LHCN-M2 (cell line): ENCODE measurements around the gene AHRR. TPM values are rescaled to one million over a fixed set of nuclear protein-coding genes. Genes with fewer than 3 reads are reported as not detected.

Experiments
- DNase-seq: peaks from one replicate; pipeline ENCODE4 v3.0.0-alpha.2; 2012; ENCODE audit warnings: low read depth
- total RNA-seq: library from RNA; depleted of rRNA; stranded (reverse); fragments of >200 nt; gene quantifications from 2 replicates; pipeline ENCODE4 v1.2.3, GENCODE V29; 2014

AHRR gene
- total RNA-seq, 1 experiment from 2014 or later, result 52.0 TPM

GRCh38 chr5:442335-443238 lies 121.1 kb downstream of the AHRR start, which contains the start of gene EXOC3:
Gene EXOC3, plus strand, starts transcription at chr5:443176. Its CDS starts 3,030 bp downstream, at chr5:446206.
- peak; percentile 59 for DNase-seq

- DNase-seq, result no peak
Observed at GRCh38 chr5:443239-444151, 122.0 kb downstream of the AHRR start.

- DNase-seq, result no peak
Observed at GRCh38 chr5:444226-444625, 122.7 kb downstream of the AHRR start.

DNA sequence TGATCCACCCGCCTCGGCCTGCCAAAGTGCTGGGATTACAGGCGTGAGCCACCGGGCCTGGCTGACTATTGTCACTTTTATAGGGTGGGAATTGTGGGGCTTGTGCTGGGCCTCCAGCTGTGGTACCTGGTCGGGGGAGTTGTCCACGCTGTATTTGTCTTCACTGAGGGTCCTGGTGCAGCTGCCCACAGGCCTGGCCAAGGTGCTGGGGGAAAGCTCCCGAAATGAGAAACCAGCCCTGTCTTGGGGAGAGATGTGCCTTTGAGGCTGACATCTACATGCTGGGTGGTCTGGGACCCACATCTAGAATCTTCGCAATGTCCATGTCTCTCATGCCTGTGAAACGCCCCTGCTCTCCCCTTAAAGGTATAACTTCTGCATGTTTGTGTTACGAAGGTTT lies 124.1 kb downstream of the AHRR start:
- no peak for DNase-seq

DNA sequence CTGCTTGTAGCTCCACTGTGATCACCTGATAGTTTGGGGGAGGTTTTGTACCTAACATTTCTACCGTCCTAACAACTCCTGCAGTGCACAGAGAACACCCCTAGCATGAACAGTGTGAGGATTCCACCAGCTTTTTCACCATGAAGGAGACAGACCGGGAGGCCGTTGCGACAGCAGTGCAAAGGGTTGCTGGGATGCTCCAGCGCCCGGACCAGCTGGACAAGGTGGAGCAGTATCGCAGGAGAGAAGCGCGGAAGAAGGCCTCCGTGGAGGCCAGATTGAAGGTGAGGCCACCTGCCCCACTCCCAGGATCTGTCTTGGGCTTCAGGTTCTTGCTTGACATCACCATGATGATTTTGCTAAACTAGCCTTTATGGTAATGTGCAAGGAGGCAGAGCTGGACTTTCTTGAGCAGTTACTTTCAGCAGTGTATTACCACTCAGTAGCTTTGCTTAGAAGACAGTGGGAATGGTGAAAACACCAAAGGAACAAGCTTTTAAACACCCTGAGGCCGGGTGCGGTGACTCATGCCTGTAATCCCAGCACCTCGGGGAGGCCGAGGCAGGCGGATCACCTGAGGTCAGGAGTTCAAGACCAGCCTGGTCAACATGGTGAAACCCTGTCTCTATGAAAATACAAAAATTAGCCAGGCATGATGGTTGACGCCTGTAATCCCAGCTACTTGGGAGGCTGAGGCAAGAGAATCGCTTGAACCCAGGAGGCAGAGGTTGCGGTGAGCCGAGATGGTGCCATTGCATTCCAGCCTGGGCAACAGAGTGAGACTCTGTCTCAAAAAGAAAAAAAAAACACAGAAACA lies 124.8 kb downstream of the AHRR start:
- DNase-seq, result no peak

GRCh38 chr5:446883-447263 lies 125.4 kb downstream of the AHRR start:
- peak; percentile 31 for DNase-seq

GRCh38 chr5:447501-447900 lies 126.0 kb downstream of the AHRR start:
- no peak for DNase-seq

DNA sequence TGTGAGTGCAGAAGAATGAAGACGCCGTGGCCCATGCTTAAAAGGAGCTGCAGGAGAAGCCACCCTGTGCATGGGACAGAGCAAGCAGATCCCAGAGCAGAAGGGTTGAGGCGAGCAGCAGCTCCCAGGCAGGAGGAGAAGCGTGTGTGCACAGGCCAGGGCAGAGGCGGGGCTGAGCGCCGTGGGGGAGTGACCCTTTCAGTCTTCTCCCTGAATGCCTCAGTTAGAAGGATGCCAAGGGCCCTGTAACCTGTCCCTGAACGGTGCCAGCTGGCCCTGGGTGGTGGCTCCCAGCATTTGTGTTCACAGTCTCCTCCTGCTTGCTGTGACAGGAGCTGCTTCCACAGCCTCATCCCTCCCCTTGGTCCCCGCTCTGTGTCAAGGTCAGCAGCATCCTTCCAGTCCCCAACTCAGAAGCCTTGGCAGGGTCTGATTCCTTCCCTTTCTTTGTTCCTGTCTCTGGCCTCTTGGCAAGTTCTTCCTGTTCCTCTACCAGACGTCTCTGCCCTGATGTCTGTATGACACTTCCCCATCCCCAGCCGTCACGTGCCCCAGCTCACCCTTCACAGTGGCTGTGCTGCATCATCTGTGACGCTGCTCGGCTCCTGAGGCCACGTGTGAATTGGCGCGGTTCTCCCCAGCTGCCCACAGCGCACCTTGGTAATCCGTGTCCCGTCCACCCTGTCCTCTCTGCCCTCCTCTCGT lies 126.7 kb downstream of the AHRR start:
- no peak for DNase-seq

GRCh38 chr5:448766-449090 lies 127.2 kb downstream of the AHRR start:
- no peak for DNase-seq

DNA sequence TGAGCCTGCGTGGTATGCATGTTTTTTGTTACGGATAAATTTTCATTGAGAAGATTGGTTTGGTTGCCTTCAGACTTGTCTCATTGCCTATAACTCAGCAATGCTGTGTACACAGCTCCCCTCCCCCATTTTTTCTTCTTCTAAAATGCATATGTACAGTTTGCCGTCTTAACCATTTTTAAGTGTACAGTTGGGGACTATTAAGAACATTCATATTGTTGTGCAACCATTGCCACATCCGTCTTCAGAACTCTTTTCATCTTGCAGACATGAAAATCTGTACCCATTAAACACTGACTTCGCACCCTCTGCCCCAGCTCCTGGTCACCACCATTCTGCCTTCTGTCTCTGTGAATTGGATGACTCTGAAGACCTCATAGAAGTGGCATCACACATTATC lies 127.6 kb downstream of the AHRR start:
- no peak for DNase-seq

- no peak for DNase-seq
Observed at GRCh38 chr5:451587-452458, 130.3 kb downstream of the AHRR start.

DNA sequence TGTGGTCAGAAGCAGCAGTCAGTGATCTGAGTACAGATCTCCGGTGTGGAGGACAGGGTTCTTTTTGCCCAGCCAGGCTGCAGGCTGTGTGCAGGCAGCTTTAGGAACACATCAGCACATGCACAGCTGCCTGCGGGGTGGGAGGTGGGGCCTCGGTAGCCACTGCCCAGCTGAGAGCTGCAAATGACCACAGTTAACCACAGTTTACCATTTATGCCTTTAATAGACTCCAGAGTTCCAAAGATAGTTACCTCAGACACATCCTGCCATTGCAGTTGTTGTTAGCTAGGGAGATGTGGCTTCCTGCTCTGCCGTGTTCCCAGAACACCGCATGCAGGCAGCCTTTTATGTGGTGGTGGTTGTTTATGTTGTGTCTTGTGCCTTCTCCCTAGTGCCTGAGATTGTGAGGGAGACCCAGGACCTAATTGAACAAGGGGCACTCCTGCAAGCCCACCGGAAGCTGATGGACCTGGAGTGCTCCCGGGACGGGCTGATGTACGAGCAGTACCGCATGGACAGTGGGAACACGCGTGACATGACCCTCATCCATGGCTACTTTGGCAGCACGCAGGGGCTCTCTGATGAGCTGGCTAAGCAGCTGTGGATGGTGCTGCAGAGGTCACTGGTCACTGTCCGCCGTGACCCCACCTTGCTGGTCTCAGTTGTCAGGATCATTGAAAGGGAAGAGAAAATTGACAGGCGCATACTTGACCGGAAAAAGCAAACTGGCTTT lies 131.6 kb downstream of the AHRR start:
- no peak for DNase-seq

DNA sequence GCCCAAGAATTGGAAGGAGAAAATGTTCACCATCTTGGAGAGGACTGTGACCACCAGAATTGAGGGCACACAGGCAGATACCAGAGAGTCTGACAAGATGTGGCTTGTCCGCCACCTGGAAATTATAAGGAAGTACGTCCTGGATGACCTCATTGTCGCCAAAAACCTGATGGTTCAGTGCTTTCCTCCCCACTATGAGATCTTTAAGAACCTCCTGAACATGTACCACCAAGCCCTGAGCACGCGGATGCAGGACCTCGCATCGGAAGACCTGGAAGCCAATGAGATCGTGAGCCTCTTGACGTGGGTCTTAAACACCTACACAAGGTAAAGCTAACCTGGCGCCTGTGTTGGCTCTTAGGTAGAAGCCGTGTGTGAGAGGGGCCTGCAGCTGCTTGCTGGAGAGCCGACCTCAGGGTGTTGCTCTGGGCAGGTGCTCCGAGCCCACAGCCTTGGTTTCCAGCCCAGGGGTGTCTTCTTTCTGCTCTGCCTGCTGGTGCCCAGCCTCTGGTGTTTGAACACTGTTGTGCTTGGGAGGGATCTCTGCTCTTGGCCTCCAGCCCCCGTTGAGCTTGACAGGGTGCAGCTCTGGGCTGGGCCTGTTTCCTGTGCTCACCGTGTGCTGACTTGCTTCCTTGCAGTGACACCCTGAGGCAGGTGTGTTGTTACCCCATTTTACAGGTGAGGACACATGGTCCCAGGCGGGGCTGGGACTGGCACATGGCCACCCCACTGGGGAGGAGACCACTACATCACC lies 132.4 kb downstream of the AHRR start:
- no peak for DNase-seq

DNA sequence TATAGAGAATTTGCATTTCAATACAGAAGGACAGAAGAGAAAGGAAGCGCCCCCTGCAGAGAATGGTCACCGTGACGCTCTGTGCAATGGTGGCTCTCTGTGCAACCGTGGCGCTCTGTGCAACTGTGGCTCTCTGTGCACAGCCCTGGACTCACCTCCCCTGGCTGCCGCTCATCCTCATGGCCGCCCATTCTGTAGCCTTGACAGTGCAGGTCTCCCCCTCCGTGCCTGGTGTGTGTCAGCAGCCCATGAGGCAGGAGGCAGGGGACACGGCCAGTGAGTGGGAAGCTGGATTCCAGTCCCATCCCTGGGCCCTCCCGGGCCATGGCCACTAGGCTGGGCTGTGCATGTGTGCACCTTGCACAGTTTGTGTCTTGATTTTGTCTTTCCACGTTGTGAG lies 133.4 kb downstream of the AHRR start:
- no peak for DNase-seq

GRCh38 chr5:455806-456205 lies 134.3 kb downstream of the AHRR start:
- DNase-seq, result no peak

- DNase-seq, result no peak
Observed at GRCh38 chr5:456351-457194, 135.1 kb downstream of the AHRR start.

DNA sequence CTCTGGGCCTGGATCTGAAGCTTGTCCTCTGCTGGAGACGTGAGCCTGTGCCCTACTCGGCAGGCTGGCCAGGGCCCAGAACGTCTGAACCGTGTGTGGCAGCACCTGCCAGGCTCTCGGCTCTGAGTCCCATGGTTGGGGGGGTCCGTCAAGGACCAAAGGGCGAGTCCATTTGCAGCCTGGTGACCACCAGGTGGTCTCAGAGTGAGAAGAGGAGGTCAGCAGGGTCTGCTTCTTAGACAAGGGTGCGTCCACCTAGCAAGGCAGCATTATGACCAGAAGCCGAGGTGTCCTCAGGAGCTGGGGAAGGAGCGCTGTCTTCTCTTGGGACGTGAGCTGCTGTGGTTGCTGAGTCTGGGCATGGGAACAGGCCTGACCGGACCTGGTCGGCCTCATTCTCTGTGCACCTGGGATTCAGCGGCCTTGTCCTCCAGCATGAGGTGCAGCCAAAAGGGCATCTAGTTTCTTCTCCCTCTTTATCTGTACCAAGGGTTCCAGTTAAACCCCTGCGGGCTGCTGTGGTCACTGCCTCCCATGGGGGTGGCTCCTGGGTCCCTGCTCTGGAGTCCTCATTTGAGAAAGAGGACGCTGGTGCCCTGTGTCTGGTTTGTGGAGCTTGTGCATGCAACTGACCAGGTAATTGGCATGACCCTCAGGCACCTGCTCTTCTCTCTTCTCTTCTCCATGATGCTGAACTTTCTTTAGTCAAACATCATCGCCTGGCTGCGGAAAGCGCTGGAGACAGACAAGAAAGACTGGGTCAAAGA lies 135.9 kb downstream of the AHRR start:
- DNase-seq, result no peak
